HEK293 (cell line): ENCODE data around the gene CRELD1.

Experiments
- CTCF ChIA-PET: fragments of 350-600 bp; formaldehyde crosslinking; extraction: SDS; loops from one replicate; lab custom pipeline; 2021; ENCODE audit warnings: antibody characterized with exemption; lab: Yijun Ruan, JAX
- POLR2A ChIA-PET: fragments of 300-600 bp; formaldehyde crosslinking; extraction: SDS; loops from one replicate; lab custom pipeline; 2020; ENCODE audit warnings: antibody characterized with exemption, inconsistent platforms; lab: Yijun Ruan, JAX
- H3K27ac ChIP-seq: fragments of 200-500 bp; sonication (Bioruptor generic); 2 replicates; pipeline ENCODE4 v1.5.1; 2014; ENCODE audit warnings: low read depth, low read length, control low read depth, inconsistent platforms; ENCODE audit errors: extremely low read depth
- H3K36me3 ChIP-seq, 2 experiments: fragments of 200-500 bp in 1 of 2; sonication (Bioruptor generic) in 1 of 2; 1 replicate in 1 of 2; 2 replicates in 1 of 2; pipeline ENCODE4 v1.5.1; 2014 to 2017; ENCODE audit warnings: inconsistent platforms in 2 of 2, low read length in 2 of 2; ENCODE audit not compliant: control insufficient read depth in 2 of 2, insufficient read depth in 1 of 2
- H3K4me1 ChIP-seq: fragments of 200-500 bp; sonication (Bioruptor generic); 2 replicates; pipeline ENCODE4 v1.5.1; 2014; ENCODE audit warnings: mild to moderate bottlenecking, low read length, inconsistent platforms; ENCODE audit not compliant: control insufficient read depth, insufficient read depth
- H3K4me3 ChIP-seq: 2 replicates; pipeline ENCODE4 v1.5.1; 2011; ENCODE audit warnings: low read depth, mild to moderate bottlenecking, control low read depth, low read length, moderate library complexity
- H3K9me3 ChIP-seq: fragments of 200-500 bp; sonication (Bioruptor generic); 2 replicates; pipeline ENCODE4 v1.5.1; 2014; ENCODE audit warnings: low read depth, low read length, inconsistent platforms; ENCODE audit not compliant: control insufficient read depth, insufficient read depth
- GLIS2 ChIP-seq: fragments of 450-650 bp; formaldehyde crosslinking; IDR thresholded peaks from 2 replicates; pipeline ENCODE4 v1.5.1; 2016; ENCODE audit warnings: missing biosample characterization, missing genetic modification characterization
- HIC1 ChIP-seq: fragments of 450-650 bp; formaldehyde crosslinking; IDR thresholded peaks from 2 replicates; pipeline ENCODE4 v1.5.1; 2016; ENCODE audit warnings: missing biosample characterization, missing genetic modification characterization
- PRDM10 ChIP-seq: fragments of 450-650 bp; formaldehyde crosslinking; IDR thresholded peaks from 2 replicates; pipeline ENCODE4 v1.5.1; 2016; ENCODE audit warnings: missing biosample characterization, missing genetic modification characterization
- ZBTB20 ChIP-seq: fragments of 450-650 bp; formaldehyde crosslinking; IDR thresholded peaks from 2 replicates; pipeline ENCODE4 v1.5.1; 2016; ENCODE audit warnings: missing biosample characterization, missing genetic modification characterization
- ZBTB26 ChIP-seq: fragments of 450-650 bp; formaldehyde crosslinking; optimal IDR thresholded peaks from 2 replicates; pipeline ENCODE3; 2016; ENCODE audit warnings: missing biosample characterization, mild to moderate bottlenecking, missing genetic modification characterization
- ZEB2 ChIP-seq: fragments of 450-650 bp; formaldehyde crosslinking; IDR thresholded peaks from 2 replicates; pipeline ENCODE4 v1.5.1; 2016; ENCODE audit warnings: missing biosample characterization, missing genetic modification characterization
- ZFP41 ChIP-seq: fragments of 450-650 bp; formaldehyde crosslinking; IDR thresholded peaks from 2 replicates; pipeline ENCODE4 v1.5.1; 2016; ENCODE audit warnings: missing biosample characterization, missing genetic modification characterization, borderline replicate concordance
- ZNF280D ChIP-seq: fragments of 450-650 bp; formaldehyde crosslinking; IDR thresholded peaks from 2 replicates; pipeline ENCODE4 v1.5.1; 2016; ENCODE audit warnings: missing biosample characterization, missing genetic modification characterization
- ZNF423 ChIP-seq: fragments of 450-650 bp; formaldehyde crosslinking; IDR thresholded peaks from 2 replicates; pipeline ENCODE4 v1.5.1; 2016; ENCODE audit warnings: missing biosample characterization, missing genetic modification characterization
- ZNF514 ChIP-seq: fragments of 450-650 bp; formaldehyde crosslinking; IDR thresholded peaks from 2 replicates; pipeline ENCODE4 v1.5.1; 2016; ENCODE audit warnings: missing biosample characterization, missing genetic modification characterization
- ZNF518A ChIP-seq: fragments of 450-650 bp; formaldehyde crosslinking; conservative IDR thresholded peaks from 2 replicates; pipeline ENCODE4 v1.5.1; 2016; ENCODE audit warnings: low read depth, missing biosample characterization, missing genetic modification characterization
- ZNF610 ChIP-seq: fragments of 450-650 bp; formaldehyde crosslinking; IDR thresholded peaks from 2 replicates; pipeline ENCODE4 v1.5.1; 2016; ENCODE audit warnings: missing biosample characterization, missing genetic modification characterization, borderline replicate concordance
- ZNF747 ChIP-seq: fragments of 450-650 bp; formaldehyde crosslinking; IDR thresholded peaks from 2 replicates; pipeline ENCODE4 v1.5.1; 2016; ENCODE audit warnings: missing biosample characterization, missing genetic modification characterization
- ZNF768 ChIP-seq: fragments of 450-650 bp; formaldehyde crosslinking; IDR thresholded peaks from 2 replicates; pipeline ENCODE4 v1.5.1; 2018; ENCODE audit warnings: missing biosample characterization, mild to moderate bottlenecking, missing genetic modification characterization

Gene CRELD1

GRCh38 chr3:9940746-9941145, 7.1 kb downstream of the CRELD1 start:
- TF ChIP-seq HIC1 (tag by site-specific recombination) (0 out of 2 replicates have a peak, but pooled peaks have one; percentile 18), ZEB2 (tag by site-specific recombination) (no peak)
- ChIA-PET POLR2A (no interaction called here), CTCF (no interaction called here)
- H3K4me1 ChIP-seq = no peaks in the 10 kb centered on the region
- H3K4me3 ChIP-seq = no peak overlapping the region
- H3K27ac ChIP-seq = no peak overlapping the region
- H3K36me3 ChIP-seq = peaks cover 6 to 63% of the 10 kb centered on the region in 2 experiments; a peak in 2 of 3 replicates
- no peaks in the 10 kb centered on the region for H3K9me3 ChIP-seq

GRCh38 chr3:9942164-9942563, 8.5 kb downstream of the CRELD1 start:
- Histone ChIP-seq H3K27ac (no peak overlapping the region), H3K4me3 (no peak overlapping the region), H3K4me1 (no peaks in the 10 kb centered on the region), H3K9me3 (no peaks in the 10 kb centered on the region), H3K36me3 (peaks cover 0 to 53% of the 10 kb centered on the region in 2 experiments; a peak in 1 of 3 replicates)
- CTCF ChIA-PET = interaction anchor here (0.6 to 1.6 kb wide), 5 partner anchors 9 to 1485 kb away, joined by 3 to 6 read pairs (median 4); partner anchors contain the start of gene CRELD1
- TF ChIP-seq ZNF747 = no peak
- no peak for TF ChIP-seq ZBTB26 (tag by site-specific recombination)
- peak; percentile 32; the same call in 1 of the 2 replicates for TF ChIP-seq ZBTB20 (tag by site-specific recombination)
- no peak for TF ChIP-seq ZNF514
- TF ChIP-seq ZNF768 (tag by site-specific recombination) = no peak
- TF ChIP-seq PRDM10 = peak; percentile 94
- no peak for TF ChIP-seq ZNF610
- TF ChIP-seq ZNF280D (tag by site-specific recombination) = no peak
- TF ChIP-seq ZNF423 = no peak
- TF ChIP-seq ZNF518A (tag by site-specific recombination) = no peak
- no peak for TF ChIP-seq GLIS2 (tag by site-specific recombination)
- TF ChIP-seq ZFP41 (tag by site-specific recombination) = no peak
- POLR2A ChIA-PET = interaction anchor here (1.2 to 4.0 kb wide), 3 partner anchors 9 to 35 kb away, joined by 3 to 23 read pairs (median 4); partner anchors contain the start of genes CRELD1 and PRRT3
